ENCODE data around the gene TNIK. TPM values are rescaled to one million over a fixed set of nuclear protein-coding genes. Genes with fewer than 3 reads are reported as not detected.

TNIK gene
- total and polyA plus RNA-seq, 8 donors, result 2.1 to 40.2 (median 10.1) TPM

DNA sequence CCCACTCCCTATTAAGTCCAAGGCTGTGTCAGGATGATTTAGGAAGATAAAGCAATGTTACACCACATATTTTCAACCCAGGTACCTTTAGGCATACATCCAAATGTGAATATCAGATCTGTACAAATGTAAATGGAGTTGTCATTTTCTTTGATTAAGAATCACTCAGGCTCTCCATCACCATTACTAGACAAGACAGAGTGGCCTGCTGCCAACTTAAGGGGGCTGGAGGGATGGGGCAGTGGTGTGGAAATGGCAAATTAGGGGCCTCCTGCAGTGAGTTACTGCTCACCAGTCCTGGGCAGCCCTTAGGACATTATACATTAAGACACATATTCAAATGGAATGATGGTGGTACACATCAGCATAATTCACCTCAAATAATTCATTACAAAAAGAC, 211.0 kb downstream of the TNIK start:
- intact Hi-C loops (cut with DNase I; ENCODE audit: low total_unique reads), result no loop called here
- H3K36me3 ChIP-seq, result no peaks in the 10 kb centered on the region
- no peaks in the 10 kb centered on the region for H3K9me3 ChIP-seq
- DNase-seq, result no peak
- no peaks in the 10 kb centered on the region for H3K4me1 ChIP-seq
- TF ChIP-seq POLR2AphosphoS5 (IDR thresholded peaks at IDR 0.05), result no peak
- TF ChIP-seq, protein P1, sequence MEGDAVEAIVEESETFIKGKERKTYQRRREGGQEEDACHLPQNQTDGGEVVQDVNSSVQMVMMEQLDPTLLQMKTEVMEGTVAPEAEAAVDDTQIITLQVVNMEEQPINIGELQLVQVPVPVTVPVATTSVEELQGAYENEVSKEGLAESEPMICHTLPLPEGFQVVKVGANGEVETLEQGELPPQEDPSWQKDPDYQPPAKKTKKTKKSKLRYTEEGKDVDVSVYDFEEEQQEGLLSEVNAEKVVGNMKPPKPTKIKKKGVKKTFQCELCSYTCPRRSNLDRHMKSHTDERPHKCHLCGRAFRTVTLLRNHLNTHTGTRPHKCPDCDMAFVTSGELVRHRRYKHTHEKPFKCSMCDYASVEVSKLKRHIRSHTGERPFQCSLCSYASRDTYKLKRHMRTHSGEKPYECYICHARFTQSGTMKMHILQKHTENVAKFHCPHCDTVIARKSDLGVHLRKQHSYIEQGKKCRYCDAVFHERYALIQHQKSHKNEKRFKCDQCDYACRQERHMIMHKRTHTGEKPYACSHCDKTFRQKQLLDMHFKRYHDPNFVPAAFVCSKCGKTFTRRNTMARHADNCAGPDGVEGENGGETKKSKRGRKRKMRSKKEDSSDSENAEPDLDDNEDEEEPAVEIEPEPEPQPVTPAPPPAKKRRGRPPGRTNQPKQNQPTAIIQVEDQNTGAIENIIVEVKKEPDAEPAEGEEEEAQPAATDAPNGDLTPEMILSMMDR (IDR thresholded peaks at IDR 0.05), result no peak
- no peak for TF ChIP-seq EP300 (IDR thresholded peaks at IDR 0.05)
- no peak for TF ChIP-seq POLR2A (IDR thresholded peaks at IDR 0.05)
- H3K27me3 ChIP-seq, result no peaks in the 10 kb centered on the region
- no peak overlapping the region for H3K4me3 ChIP-seq
- H3K27ac ChIP-seq, result no peak overlapping the region

DNA sequence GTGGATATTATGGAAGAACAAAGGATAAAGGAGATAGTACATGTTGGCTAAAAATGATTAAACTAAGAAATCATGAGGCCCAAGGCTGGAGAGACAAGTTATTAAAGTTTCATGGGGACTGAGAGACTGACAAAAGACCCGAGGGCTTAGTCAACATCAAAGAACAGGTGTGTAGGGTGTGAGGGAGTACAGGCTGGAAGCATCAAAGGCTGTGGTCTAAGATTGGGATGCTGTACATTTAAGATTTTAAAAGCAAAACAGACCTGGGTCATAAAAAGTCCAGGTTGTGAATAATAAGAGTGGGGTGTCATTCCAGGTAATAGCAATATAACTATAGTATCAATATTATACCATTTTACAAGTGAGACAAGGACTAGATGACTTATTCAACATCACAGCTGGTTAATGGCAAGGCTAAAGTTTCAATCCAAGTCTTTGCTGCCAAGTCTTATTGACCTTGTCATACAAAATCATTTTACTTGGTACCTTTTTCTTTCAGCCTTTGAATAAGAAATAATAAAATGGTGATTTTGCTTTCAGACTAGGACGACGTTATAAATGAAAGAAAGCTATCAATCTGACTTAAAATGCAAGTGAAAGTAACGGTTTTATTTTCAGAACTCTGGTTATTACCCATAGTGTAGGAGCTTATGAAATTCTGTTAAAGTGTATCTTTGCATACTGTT, 211.6 kb downstream of the TNIK start:
- DNase-seq, result no peak
- Histone ChIP-seq H3K27ac (no peak overlapping the region), H3K36me3 (no peaks in the 10 kb centered on the region), H3K4me1 (no peaks in the 10 kb centered on the region), H3K9me3 (no peaks in the 10 kb centered on the region), H3K27me3 (no peaks in the 10 kb centered on the region), H3K4me3 (no peak overlapping the region)
- TF ChIP-seq, protein P1 (IDR thresholded peaks at IDR 0.05), result no peak
- TF ChIP-seq POLR2A (IDR thresholded peaks at IDR 0.05) (no peak), POLR2AphosphoS5 (IDR thresholded peaks at IDR 0.05) (no peak)
- intact Hi-C loops (cut with DNase I; ENCODE audit: low total_unique reads), result no loop called here
- 62 to 76% (median 69%) methylated on average over 4 of the region's 4 CpGs for WGBS, 5 donors

DNA sequence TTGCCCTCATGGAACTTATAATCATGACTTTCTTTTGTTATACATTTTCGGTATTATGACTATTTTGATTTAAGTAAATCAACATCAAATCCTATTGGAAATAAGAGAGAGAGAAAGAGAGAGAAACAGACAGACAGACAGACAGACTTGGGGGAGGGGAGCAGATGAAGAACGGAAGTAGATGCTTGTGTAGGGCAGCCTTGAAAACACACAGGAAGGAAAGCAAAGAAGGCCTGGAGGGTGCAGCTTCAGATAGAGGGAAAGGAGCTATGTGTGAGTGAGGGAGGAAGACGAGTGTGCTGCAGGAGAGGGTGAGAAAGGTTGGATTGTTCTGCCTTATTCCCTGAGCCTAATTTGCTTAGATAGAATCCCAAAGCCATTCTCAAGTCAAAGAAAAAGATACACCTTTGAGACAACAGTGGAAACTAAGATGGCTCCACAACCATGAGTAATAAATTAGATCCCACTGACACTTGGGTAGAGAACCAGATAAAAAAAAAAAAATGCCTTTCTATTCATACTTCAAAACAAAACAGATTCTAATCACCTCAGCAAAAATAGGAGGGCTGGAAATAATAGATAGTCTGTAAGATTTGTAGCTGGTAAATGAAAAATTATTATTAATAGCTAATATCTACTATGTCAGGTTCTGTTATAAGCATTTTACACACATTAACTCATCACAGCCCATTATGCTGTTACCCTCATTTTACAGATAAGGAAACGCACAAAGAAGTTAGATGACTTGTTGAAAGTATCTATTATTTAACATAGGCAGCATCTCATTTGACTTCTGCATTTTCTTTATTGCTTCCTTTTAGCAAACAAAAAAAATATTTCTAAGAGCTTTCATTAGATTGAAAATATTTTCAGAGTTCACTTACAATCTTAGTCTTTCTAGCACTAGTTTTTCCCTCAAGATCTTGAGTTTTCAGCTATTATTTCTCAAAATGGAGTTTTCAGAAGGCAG, 214.1 kb downstream of the TNIK start:
- Histone ChIP-seq H3K9me3 (no peaks in the 10 kb centered on the region), H3K27ac (no peak overlapping the region), H3K36me3 (no peaks in the 10 kb centered on the region), H3K27me3 (no peaks in the 10 kb centered on the region), H3K4me3 (no peak overlapping the region), H3K4me1 (no peaks in the 10 kb centered on the region)
- 77 to 88% (median 83%) methylated on average over 4 of the region's 4 CpGs for WGBS, 5 donors
- intact Hi-C loops (cut with DNase I; ENCODE audit: low total_unique reads), result no loop called here
- no peak for DNase-seq
- TF ChIP-seq POLR2A (IDR thresholded peaks at IDR 0.05) (no peak), EP300 (IDR thresholded peaks at IDR 0.05) (no peak), POLR2AphosphoS5 (IDR thresholded peaks at IDR 0.05) (no peak)
- TF ChIP-seq, protein P1 (IDR thresholded peaks at IDR 0.05), result no peak

DNA sequence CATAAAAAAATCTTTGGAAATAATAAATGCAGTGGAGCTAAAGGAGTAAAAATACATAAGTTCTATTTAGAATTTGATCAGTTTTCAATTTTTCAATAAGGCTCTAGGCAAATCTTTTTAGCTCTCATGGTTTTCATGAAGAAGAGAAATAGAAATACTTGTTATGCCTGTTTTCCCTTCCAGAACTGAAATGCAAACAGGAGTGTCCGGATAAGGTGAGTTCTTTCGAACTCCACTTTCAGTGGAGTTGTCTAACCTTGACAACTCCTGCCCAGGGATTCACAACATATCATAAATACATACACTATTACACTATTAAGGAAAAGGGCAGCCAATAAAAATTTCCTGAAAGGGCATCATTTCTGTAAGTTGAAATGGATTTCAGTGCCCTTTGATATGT, 217.3 kb downstream of the TNIK start:
- Histone ChIP-seq H3K9me3 (no peaks in the 10 kb centered on the region), H3K4me3 (no peak overlapping the region), H3K4me1 (no peaks in the 10 kb centered on the region), H3K27me3 (no peaks in the 10 kb centered on the region), H3K27ac (no peak overlapping the region), H3K36me3 (no peaks in the 10 kb centered on the region)
- intact Hi-C loops (cut with DNase I; ENCODE audit: low total_unique reads), result no loop called here
- WGBS, 5 donors, result 21 to 86% (median 34%) methylated on average over 2 of the region's 2 CpGs
- TF ChIP-seq EP300 (IDR thresholded peaks at IDR 0.05), result no peak
- TF ChIP-seq POLR2A (IDR thresholded peaks at IDR 0.05), result no peak
- TF ChIP-seq POLR2AphosphoS5 (IDR thresholded peaks at IDR 0.05), result no peak
- TF ChIP-seq, protein P1 (IDR thresholded peaks at IDR 0.05), result no peak
- DNase-seq, result peak in 1 of 2 donors; percentile 16

Data from stomach (tissue), 9 donors.